PC-3 (cell line): ENCODE results near the gene RPL29. TPM values are rescaled to one million over a fixed set of nuclear protein-coding genes. Genes with fewer than 3 reads are reported as not detected.

ENCODE experiments used
- ATAC-seq: fragments of 200-7000 bp; cut with Tn5 transposase; 2 replicates; pipeline ENCODE4 v1.9.1; 2020; ENCODE audit warnings: mild to moderate bottlenecking, moderate library complexity
- BruUV-seq: library from RNA; stranded (reverse); fragments of 400-500 nt; replicated peaks from 2 replicates; lab custom pipeline; 2021; lab: Mats Ljungman, UMichigan
- CTCF ChIA-PET: fragments of 300-600 bp; sonication (Branson Sonifier 250); formaldehyde crosslinking; loops from one replicate; lab custom pipeline; 2022; ENCODE audit warnings: antibody characterized with exemption; lab: Charles Lee
- POLR2A ChIA-PET: fragments of 300-600 bp; sonication (Branson Sonifier 250); formaldehyde crosslinking; loops from one replicate; lab custom pipeline; 2022; ENCODE audit warnings: antibody characterized with exemption; ENCODE audit not compliant: unreplicated experiment; lab: Charles Lee
- DNase-seq: peaks from one replicate; pipeline ENCODE4 v3.0.0-alpha.2; 2015
- H2AFZ ChIP-seq: fragments of 300-600 bp; sonication (generic); 2 replicates; pipeline ENCODE4 v1.6.0; 2016; ENCODE audit warnings: antibody characterized with exemption, low read length
- H3F3A ChIP-seq: fragments of 300-600 bp; sonication (generic); one replicate; pipeline ENCODE4 v1.6.0; 2017; ENCODE audit warnings: antibody characterized with exemption, low read length, control low read depth, mild to moderate bottlenecking; ENCODE audit not compliant: unreplicated experiment
- H3K27ac ChIP-seq: fragments of 300-600 bp; sonication (generic); 2 replicates; pipeline ENCODE4 v1.5.1; 2016; ENCODE audit warnings: mild to moderate bottlenecking, low read length
- H3K27me3 ChIP-seq: fragments of 300-600 bp; sonication (generic); 2 replicates; pipeline ENCODE4 v1.6.1; 2016; ENCODE audit warnings: low read length, mixed read lengths
- H3K36me3 ChIP-seq: fragments of 300-600 bp; sonication (generic); 2 replicates; pipeline ENCODE4 v1.6.1; 2016; ENCODE audit warnings: low read depth, mixed run types, low read length, mixed read lengths
- H3K4me1 ChIP-seq: fragments of 300-600 bp; sonication (generic); 2 replicates; pipeline ENCODE4 v1.5.1; 2016; ENCODE audit warnings: low read length; ENCODE audit not compliant: insufficient read depth
- H3K4me2 ChIP-seq: fragments of 300-600 bp; sonication (generic); 2 replicates; pipeline ENCODE4 v1.6.0; 2016; ENCODE audit warnings: low read length
- H3K4me3 ChIP-seq: fragments of 300-600 bp; sonication (generic); 2 replicates; pipeline ENCODE4 v1.5.1; 2016; ENCODE audit warnings: mild to moderate bottlenecking, low read length, mixed read lengths
- H3K79me2 ChIP-seq: fragments of 300-600 bp; sonication (generic); 2 replicates; pipeline ENCODE4 v1.6.1; 2017; ENCODE audit warnings: low read length, mixed read lengths
- H3K9ac ChIP-seq: fragments of 300-600 bp; sonication (generic); 2 replicates; pipeline ENCODE4 v1.6.0; 2016; ENCODE audit warnings: mild to moderate bottlenecking, low read length
- H3K9me2 ChIP-seq: fragments of 300-600 bp; sonication (generic); replicated peaks from 2 replicates; pipeline ENCODE4 v1.6.1; 2016; ENCODE audit warnings: mixed run types, low read length, mixed read lengths
- H3K9me3 ChIP-seq: fragments of 300-600 bp; sonication (generic); 2 replicates; pipeline ENCODE4 v1.6.1; 2016; ENCODE audit warnings: low read length, mixed read lengths
- H4K20me1 ChIP-seq: fragments of 300-600 bp; sonication (generic); 2 replicates; pipeline ENCODE4 v1.6.1; 2016; ENCODE audit warnings: low read length, mixed read lengths
- EZH2 ChIP-seq: fragments of 300-600 bp; sonication (generic); IDR thresholded peaks from one replicate; pipeline ENCODE4 v1.6.1; 2017; ENCODE audit warnings: antibody characterized with exemption, mild to moderate bottlenecking, low read length; ENCODE audit not compliant: unreplicated experiment
- EZH2phosphoT487 ChIP-seq: fragments of 300-600 bp; sonication (generic); IDR thresholded peaks from 2 replicates; pipeline ENCODE4 v1.6.1; 2018; ENCODE audit warnings: mild to moderate bottlenecking, antibody characterized with exemption, low read length, borderline replicate concordance
- intact Hi-C: fragments of 100-400 bp; cut with micrococcal nuclease; formaldehyde crosslinking; loops from 2 replicates; pipeline ENCODE4 v1.9.0; 2023
- total RNA-seq: library from RNA; depleted of rRNA; stranded (reverse); fragments of >200 nt; gene quantifications from 2 replicates; pipeline ENCODE4 v1.2.3, GENCODE V29; 2014
- TF ChIP-seq, protein P1 (sequence below): fragments of 300-600 bp; sonication (generic); conservative IDR thresholded peaks from 2 replicates; pipeline ENCODE4 v1.5.1; 2017; ENCODE audit warnings: antibody characterized with exemption, low read depth, mild to moderate bottlenecking, low read length

RPL29 gene
- total RNA-seq, 1 experiment from 2014 or later = 1,807 TPM

DNA sequence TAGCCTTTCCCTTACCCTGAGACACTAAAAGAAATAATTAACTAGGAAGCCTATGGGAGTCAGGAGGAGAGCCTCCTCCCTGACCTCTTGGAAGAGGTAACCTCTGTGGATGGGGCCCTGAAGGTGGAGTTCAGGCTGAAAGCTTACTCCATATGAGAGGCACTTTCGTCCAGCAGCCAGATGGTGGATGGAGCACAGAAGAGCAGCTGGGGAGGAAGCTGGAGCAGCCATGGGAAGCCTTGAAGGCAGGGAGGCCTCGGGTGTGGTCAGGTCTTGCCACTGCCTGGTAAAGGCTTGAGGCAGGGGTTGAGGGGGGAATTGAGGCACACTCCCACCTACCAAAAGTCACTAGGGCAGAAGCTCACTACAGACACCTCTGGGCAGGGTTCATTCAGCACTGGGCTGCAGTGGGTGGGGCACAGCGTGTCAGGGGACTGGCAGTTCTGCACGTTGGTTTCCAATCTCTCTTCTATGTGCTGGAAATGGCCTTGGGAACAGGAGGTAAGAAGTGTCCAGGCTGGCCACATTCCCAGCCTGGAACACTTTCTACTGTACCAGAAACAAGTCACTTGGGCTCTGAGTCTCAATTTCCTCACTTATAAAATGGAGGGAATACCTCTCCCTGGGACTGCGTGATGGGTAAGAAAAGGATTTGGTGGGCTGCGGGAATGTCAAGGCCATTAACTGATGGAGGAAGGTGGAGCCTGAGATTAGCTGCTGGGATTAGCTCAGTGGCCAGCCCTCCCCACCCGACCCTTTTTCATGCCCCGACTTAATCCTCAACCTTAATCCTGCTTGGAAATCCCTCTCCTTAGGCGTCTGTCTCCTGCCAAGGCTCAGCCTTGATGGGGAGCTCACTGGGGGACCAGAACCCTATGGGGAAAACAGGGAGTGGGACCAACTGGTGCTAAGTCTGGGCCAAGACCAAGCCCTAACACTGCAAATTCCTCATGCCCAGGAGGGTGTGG is 33.8 kb downstream of the RPL29 start:
- intact Hi-C loops = no loop called here
- Histone ChIP-seq H4K20me1 (no peaks in the 10 kb centered on the region), H3K27ac (no peak overlapping the region), H3K4me1 (peaks cover 6% of the 10 kb centered on the region), H3K27me3 (no peaks in the 10 kb centered on the region), H3K36me3 (no peaks in the 10 kb centered on the region), H3K9me3 (no peaks in the 10 kb centered on the region), H3K4me3 (no peak overlapping the region), H3K9me2 (no peaks in the 10 kb centered on the region), H3K9ac (no peak overlapping the region), H2AFZ (no peak overlapping the region), H3K4me2 (no peak overlapping the region), H3F3A (no peaks in the 10 kb centered on the region), H3K79me2 (no peaks in the 10 kb centered on the region)
- ChIA-PET CTCF (no interaction called here), POLR2A (no interaction called here)
- no peak for DNase-seq
- no peak for ATAC-seq
- TF ChIP-seq EZH2phosphoT487 = no peak
- TF ChIP-seq, protein P1, sequence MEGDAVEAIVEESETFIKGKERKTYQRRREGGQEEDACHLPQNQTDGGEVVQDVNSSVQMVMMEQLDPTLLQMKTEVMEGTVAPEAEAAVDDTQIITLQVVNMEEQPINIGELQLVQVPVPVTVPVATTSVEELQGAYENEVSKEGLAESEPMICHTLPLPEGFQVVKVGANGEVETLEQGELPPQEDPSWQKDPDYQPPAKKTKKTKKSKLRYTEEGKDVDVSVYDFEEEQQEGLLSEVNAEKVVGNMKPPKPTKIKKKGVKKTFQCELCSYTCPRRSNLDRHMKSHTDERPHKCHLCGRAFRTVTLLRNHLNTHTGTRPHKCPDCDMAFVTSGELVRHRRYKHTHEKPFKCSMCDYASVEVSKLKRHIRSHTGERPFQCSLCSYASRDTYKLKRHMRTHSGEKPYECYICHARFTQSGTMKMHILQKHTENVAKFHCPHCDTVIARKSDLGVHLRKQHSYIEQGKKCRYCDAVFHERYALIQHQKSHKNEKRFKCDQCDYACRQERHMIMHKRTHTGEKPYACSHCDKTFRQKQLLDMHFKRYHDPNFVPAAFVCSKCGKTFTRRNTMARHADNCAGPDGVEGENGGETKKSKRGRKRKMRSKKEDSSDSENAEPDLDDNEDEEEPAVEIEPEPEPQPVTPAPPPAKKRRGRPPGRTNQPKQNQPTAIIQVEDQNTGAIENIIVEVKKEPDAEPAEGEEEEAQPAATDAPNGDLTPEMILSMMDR = no peak
- no peak for TF ChIP-seq EZH2
- no TSS peak for BruUV-seq

DNA sequence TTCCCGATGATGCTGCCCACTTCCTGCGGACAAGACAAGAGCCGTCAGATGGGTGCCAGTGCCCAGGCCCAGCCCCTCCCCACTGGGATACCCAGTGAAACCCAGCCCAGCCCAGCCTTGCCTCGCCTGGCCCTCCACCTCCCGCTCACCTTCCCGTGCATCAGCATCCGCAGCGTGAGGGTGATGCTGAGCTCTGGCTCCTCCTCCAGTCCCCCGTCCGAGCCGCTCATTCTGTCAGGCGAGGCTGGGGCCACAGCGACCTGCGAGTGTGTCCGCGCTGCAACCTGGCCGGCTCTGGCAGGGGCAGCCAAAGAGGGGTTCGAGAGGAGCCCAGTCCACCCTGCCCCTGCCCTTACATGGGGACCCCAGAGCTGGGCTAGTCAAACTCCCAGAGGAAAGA is 34.7 kb downstream of the RPL29 start:
- no peaks in the 10 kb centered on the region for H3K9me3 ChIP-seq
- no peak overlapping the region for H3K4me3 ChIP-seq
- no TSS peak for BruUV-seq
- H3K27ac ChIP-seq = no peak overlapping the region
- H3K4me2 ChIP-seq = no peak overlapping the region
- H3K4me1 ChIP-seq = no peaks in the 10 kb centered on the region
- H3K36me3 ChIP-seq = no peaks in the 10 kb centered on the region
- ChIA-PET CTCF (no interaction called here), POLR2A (no interaction called here)
- no peaks in the 10 kb centered on the region for H3K79me2 ChIP-seq
- H2AFZ ChIP-seq = no peak overlapping the region
- no peak overlapping the region for H3K9ac ChIP-seq
- TF ChIP-seq EZH2phosphoT487 (no peak), EZH2 (no peak)
- TF ChIP-seq, protein P1 = no peak
- no peaks in the 10 kb centered on the region for H4K20me1 ChIP-seq
- H3K9me2 ChIP-seq = no peaks in the 10 kb centered on the region
- ATAC-seq = no peak
- no peaks in the 10 kb centered on the region for H3K27me3 ChIP-seq
- no peak for DNase-seq
- intact Hi-C loops = no loop called here
- H3F3A ChIP-seq = no peaks in the 10 kb centered on the region

DNA sequence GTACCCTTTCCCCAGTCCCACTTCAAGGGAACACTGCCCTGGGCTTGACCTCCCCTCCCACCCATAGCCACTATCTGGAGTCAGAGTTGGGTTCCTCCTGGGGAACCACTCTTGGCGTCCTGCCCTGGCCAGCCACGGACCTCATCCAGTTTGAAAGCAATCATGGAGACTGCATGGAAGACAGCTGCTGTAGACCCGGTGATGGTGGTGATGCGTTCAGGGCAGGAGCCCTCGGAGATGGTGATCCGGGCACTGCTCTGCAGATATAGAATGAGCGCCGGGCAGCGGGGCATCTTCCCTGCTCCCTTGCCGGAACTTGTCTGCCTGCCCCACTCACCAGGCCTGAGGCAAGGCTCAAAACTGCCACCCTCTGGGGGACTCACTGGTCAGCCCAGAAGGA is 35.3 kb downstream of the RPL29 start:
- no peak overlapping the region for H3K4me2 ChIP-seq
- ChIA-PET CTCF (no interaction called here), POLR2A (no interaction called here)
- ATAC-seq = no peak
- H4K20me1 ChIP-seq = no peaks in the 10 kb centered on the region
- H3K27ac ChIP-seq = no peak overlapping the region
- H3K9me3 ChIP-seq = no peaks in the 10 kb centered on the region
- H3K4me1 ChIP-seq = no peaks in the 10 kb centered on the region
- H3K27me3 ChIP-seq = no peaks in the 10 kb centered on the region
- intact Hi-C loops = no loop called here
- TF ChIP-seq EZH2phosphoT487 = no peak
- TF ChIP-seq, protein P1 = no peak
- TF ChIP-seq EZH2 = no peak
- no peak overlapping the region for H3K4me3 ChIP-seq
- H2AFZ ChIP-seq = no peak overlapping the region
- BruUV-seq = no TSS peak
- no peaks in the 10 kb centered on the region for H3F3A ChIP-seq
- no peaks in the 10 kb centered on the region for H3K79me2 ChIP-seq
- no peak overlapping the region for H3K9ac ChIP-seq
- no peak for DNase-seq
- H3K9me2 ChIP-seq = no peaks in the 10 kb centered on the region
- H3K36me3 ChIP-seq = no peaks in the 10 kb centered on the region
